GM18868 (cell line): ENCODE measurements around the gene MAGI2.

Source experiments
- ATAC-seq: cut with Tn5 transposase; IDR thresholded peaks from one replicate; pipeline ENCODE4 v1.9.1; 2021; ENCODE audit warnings: mild to moderate bottlenecking, moderate library complexity; ENCODE audit not compliant: unreplicated experiment

The MAGI2 gene

GRCh38 chr7:78396210-78396609 is 1057.3 kb downstream of the MAGI2 start:
- ATAC-seq: no peak

- ATAC-seq: no peak
Observed at GRCh38 chr7:78395298-78396036, 1058.0 kb downstream of the MAGI2 start.

DNA sequence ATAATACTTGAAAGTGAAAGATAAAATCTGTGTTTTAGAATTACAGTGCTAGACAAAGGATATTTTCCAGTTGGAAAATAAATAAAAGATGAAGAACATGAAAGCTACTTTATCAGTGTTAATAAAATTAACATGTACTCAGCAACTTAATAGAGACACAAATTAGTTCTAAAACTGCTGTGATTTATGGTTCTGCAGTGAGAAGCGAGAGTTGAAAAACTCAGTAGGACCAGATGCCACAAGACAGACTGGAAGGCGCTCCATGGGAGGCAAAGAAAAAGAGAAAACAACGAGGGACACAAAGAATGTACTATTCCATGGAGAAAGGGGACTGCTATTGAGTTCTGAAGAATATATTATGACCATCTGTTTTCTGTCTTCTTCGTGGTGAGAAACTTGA is 1064.4 kb downstream of the MAGI2 start:
- ATAC-seq: no peak

DNA sequence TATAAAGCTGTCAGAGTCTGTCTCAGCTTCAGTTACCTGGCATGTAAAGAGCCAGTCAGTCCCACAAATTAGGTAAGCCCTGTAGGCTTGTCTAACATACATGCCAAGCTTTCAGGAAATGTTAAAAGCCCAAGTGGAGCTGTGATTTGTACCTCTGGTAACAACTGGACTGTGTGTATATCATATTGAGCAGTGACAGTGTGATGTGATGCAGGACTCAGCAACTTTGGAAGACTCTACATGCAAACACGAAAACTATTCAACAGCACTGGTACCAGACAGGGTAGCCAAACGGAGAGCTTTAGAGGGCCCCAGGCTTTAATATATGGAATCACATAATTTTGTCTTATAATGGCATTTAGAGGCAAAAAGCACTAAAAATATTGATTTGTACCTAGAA is 1066.9 kb downstream of the MAGI2 start:
- ATAC-seq: no peak

DNA sequence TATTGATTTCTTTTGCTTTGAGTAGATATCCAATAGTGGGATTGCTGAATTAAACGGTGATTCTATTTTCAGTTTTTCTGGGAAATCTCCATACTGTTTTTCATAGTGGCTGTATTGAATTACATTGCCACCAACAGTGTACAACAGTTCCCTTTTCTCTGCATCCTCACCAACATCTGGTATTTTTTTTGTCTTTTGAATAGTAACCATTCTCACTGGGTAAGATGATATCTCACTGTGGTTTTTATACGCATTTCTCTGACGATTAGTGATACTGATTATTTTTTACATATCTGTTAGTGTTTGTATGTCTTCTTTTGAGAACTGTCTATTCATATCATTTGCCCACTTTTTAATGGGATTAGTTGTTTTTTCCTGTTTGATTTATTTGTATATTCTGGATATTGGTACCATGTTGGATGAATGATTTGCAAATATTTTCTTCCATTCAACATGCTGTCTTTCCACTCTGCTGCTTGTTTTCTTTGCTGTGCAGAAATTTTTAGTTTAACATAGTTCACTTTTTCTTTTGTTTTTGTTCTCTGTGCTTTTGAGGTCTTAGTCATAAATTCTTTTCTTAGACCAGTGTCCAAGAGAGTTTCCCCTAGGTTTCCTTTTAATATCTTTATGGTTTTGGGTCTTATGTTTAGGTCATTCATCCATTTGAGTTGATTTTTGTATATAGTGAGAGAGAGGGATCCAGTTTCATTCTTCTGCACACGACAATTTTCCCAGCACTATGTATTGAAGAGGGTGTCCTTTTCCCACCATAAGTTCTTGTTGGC is 1070.2 kb downstream of the MAGI2 start:
- ATAC-seq: no peak

DNA sequence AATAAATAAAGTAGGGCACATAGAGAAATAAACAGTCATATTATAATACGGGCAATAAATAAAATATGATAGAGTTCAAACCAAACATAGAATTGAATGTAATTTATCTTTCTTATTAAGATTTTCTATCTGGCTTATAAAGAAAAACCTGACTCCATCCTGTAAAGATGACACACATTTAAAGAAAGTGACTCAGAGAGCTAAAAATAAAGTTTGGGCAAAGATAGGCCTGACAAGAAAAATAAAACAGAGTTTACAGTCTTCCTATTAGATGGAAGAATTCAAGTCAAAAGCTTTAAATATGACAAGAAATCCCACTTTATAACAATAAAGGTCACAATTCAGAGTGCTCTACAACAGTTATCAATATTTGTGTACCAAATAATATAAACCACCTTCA is 1074.3 kb downstream of the MAGI2 start:
- no peak for ATAC-seq

- ATAC-seq: no peak
Observed at GRCh38 chr7:78377532-78377931, 1075.9 kb downstream of the MAGI2 start.

DNA sequence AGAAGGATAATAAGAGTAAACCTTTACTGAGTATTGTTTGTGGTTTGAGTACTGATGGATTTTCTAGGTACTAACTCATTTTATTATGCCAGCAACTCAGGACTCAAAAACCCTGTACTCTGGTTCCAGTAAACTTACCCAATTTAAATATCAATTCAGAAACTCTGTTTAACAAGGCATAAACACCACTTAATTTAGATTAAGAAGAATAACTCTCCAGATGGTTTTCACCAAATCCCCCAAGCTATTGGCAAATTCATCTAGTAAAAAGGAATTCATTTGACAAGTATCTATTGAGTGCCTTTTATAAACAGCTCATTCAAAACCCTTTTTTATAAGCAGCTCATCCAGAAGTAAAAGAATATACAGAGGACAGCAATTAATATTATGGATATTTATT is 1082.5 kb downstream of the MAGI2 start:
- ATAC-seq: no peak

GRCh38 chr7:78368771-78369170 is 1084.7 kb downstream of the MAGI2 start:
- ATAC-seq: no peak

GRCh38 chr7:78367280-78367773 is 1086.1 kb downstream of the MAGI2 start:
- no peak for ATAC-seq

DNA sequence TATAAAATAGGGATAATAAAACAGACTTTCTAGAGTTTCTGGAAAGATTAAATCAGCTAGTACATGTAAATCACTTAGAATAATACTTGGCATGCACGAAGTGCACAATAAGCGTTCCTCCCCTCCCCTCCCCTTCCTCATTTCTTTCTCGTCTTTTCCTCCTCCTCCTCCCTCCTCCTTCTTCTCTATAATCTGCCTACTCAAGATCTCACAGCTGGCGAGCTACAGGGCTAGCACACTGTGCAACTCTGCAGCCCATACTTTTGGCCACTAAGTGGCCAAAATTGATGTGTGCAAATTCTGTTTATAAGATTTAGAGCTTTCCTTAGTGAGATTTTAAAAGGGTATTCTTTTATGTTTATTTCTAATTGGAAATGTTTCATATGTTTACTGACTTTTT is 1089.6 kb downstream of the MAGI2 start:
- no peak for ATAC-seq

- no peak for ATAC-seq
Observed at GRCh38 chr7:78359836-78360235, 1093.6 kb downstream of the MAGI2 start.

- no peak for ATAC-seq
Observed at GRCh38 chr7:78357709-78358108, 1095.8 kb downstream of the MAGI2 start.

GRCh38 chr7:78355834-78356233 is 1097.6 kb downstream of the MAGI2 start:
- no peak for ATAC-seq

GRCh38 chr7:78350926-78351325 is 1102.5 kb downstream of the MAGI2 start:
- no peak for ATAC-seq

GRCh38 chr7:78350391-78350790 is 1103.1 kb downstream of the MAGI2 start:
- ATAC-seq: no peak

DNA sequence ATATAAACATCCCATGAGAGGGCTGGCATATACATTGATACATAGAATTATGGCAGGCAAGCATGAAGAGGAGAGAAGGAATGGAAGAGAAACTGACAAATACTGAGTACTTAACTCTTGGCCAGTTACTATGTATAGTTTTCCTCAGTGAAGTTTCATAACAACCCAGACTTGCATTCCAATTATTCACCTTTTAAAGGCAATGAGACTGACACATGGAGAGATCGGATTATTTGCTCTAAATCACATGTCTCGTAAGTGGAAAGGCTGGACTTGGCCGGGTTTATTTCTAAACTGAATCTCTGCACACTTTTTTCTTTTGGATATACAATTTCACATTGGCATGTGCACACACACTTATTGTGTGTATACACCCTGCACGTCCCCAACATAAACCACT is 1106.6 kb downstream of the MAGI2 start:
- no peak for ATAC-seq

DNA sequence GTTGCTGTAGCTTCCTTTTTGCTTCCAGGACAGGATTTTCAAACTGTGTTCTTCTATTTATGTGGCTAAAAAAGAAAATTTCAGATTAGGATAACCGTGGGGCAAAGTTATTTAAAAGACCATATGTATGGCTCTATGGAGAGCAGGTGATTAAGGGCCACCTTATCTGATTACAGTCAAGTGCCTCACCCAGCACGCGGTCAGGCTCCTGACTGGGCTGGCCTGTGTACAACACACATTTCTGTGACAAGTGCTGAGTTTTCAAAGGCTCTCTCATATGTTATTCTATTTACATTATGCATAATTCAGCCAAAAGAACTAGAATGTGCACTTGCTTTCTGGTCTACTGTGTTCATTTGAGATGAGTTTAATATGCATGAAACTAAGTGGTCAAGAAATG is 1107.5 kb downstream of the MAGI2 start:
- no peak for ATAC-seq

GRCh38 chr7:78345293-78345911 is 1108.1 kb downstream of the MAGI2 start:
- ATAC-seq: no peak

DNA sequence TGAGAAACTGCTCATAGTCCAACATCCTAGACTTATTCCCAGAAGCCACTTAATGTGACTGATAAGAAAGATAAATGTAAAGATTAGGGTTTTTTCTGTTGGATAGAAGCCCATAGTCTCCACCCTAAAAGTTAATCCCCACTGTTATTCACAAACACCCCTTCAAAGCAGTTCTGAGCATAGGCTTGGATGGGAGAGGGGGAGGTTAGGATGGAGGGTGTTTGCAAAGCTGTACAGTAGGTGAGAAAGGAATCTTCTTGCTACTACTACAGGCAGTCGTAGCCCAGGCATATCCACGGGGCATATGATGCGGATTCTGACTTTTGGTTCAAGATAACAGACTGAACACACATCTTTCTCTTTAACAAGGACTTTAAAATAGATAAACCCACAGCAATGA is 1119.0 kb downstream of the MAGI2 start:
- ATAC-seq: no peak

DNA sequence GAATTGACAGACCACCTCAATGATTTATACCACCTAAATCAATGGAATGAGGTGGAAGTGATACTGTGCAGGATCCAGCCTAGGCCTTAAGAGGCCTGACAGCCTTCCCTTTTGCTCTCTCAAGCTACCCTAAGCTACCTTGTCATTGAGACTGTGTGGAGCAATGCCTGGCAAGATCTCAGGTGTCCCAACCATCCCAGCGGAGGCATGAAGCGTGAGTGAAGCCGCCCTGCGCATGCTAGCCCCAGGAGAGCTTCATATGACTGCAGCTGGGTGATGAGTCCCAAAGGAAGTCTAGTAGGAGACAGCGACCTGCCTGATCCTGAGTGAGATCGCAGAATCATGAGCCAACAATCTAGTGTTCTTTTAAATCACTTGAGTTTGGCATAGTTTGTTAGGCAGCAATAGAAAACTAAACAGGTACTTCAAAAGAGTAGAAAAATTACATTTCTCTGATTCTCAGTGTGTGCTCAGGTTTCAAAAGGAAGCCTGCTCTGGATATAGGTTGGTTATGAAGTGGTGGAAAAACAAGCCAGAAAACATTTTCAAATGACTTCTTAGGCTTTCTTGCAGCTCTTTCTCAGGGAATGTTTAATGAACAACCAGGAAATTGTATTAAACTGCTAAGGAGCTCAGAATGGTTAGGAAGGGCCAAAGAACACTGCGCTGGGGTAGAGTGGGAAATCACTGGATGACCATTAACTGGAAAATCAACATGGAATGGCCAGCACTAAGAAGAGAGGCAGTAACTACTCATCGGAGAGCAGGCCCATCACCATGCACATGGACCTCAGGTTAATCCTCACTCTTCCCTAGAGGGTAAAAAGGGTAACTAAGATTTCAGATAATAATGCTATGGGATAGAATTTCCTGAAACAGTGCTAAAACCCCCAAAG is 1119.7 kb downstream of the MAGI2 start:
- ATAC-seq: no peak
